ENCODE measurements around the gene EIF4EBP3.
"Not testable (repeated sequence)": the region's sequence is repeated elsewhere in the genome, so short reads cannot be mapped to it uniquely, and the experiment has no call there.

EIF4EBP3 gene

GRCh38 chr5:140579188-140579747 is 31.8 kb downstream of the EIF4EBP3 start:
- not testable (repeated sequence) for DNase-seq

- DNase-seq: no peak
Observed at GRCh38 chr5:140587495-140587894, 40.0 kb downstream of the EIF4EBP3 start.

DNA sequence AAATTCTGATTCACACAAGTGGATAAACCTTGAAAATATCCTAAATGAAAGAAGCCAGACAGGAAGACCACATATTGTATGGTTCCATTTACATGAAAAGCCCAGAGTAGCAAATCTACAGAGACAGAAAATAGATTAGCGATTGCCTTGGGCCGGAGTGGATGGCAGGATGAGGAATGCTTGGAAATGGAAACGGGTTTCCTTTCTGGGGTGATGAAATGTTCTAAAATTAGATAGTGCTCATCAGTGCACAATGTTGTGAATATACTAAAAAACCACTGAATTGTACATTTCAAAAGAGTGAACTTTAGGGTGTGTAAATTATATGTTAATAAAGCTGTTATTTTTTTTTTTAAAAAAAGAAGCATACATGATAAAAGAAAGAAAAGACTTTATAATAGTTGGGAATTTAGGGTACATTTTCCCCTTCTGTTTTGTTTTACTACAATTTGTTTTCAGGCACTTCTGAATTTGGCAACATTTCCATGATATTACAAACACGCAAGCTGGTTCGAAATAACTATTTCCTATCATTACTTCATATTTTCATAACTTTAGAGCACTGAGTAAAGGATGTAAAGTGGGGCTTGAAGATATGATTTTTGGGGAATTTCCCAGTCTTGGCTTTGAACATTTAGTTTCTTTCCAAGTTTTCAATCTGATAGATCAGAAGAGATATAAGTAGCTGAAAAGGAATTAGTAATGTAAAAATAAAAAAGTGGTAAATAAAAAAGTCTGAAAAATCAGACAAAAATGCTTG is 41.0 kb downstream of the EIF4EBP3 start:
- DNase-seq: no peak

- DNase-seq: no peak
Observed at GRCh38 chr5:140590861-140591260, 43.4 kb downstream of the EIF4EBP3 start.

- no peak for DNase-seq
Observed at GRCh38 chr5:140591747-140592372, 44.4 kb downstream of the EIF4EBP3 start.

GRCh38 chr5:140593070-140593469 is 45.6 kb downstream of the EIF4EBP3 start:
- DNase-seq: not testable (repeated sequence)

DNA sequence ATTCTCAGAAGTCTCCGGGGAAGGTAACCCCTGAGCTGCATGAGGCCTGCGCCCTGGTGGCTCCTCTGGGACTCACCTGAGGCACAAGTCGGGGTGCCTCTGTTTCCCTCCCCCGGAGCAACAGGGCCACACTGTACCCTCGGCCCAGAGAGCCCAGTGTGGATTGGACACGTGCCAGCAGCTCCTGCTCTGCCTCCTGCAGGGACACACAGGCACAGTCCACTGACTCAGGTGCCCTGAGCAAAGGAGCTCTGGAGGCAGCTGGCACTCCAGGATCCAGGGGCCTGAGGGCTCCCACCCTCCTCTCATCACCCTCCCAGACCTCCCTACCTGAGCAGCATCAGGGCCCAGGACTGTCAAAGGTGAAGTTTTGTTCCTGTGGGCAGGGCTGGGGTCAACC is 46.7 kb downstream of the EIF4EBP3 start:
- no peak for DNase-seq

GRCh38 chr5:140595538-140596300 is 48.3 kb downstream of the EIF4EBP3 start:
- no peak for DNase-seq

DNA sequence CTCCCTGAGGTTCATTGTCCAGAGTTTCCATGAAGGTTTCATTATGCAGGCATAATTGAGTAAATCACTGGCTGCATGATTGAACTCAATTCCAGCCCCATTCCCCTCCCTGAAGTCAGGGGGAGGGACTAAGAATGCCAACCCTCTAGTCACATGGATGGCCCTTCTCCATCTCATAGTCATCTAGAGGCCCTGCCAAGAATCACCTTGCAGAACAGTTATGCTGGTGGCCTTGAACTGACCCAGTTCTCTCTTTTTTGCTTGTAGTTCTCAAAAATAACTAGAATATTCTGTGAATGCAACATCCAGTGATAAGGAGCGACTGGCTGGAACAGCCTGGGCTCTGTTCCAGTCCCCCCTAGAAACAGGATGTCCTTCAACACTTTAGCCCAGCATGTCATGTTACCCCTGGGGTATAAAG is 48.9 kb downstream of the EIF4EBP3 start:
- DNase-seq: no peak

DNA sequence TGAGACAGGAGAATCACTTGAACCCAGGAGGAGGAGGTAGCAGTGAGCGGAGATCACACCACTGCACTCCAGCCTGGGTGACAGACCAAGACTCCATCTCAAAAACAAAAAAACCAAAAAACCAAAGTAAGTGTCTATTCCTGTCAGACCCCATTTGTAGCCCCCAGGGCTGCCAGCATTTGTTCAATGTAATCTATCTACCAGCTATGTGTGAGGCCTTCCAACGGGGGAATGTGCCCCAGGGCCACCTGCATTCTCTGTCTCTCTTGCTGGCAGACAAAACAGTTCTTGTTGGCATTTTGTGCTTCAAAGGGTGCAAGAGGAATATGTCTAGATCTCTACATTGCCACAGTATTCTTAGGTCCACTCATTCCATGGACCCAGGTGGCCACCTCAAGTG is 51.4 kb downstream of the EIF4EBP3 start:
- DNase-seq: no peak
